GM19043 (cell line): ENCODE results near the gene MARCKSL1.
A peak's percentile ranks its signal among the peaks of the same experiment; 100 is the strongest.

Source experiments
- ATAC-seq: cut with Tn5 transposase; IDR thresholded peaks from one replicate; pipeline ENCODE4 v1.9.1; 2021; ENCODE audit warnings: low read depth; ENCODE audit not compliant: unreplicated experiment

MARCKSL1 gene

DNA sequence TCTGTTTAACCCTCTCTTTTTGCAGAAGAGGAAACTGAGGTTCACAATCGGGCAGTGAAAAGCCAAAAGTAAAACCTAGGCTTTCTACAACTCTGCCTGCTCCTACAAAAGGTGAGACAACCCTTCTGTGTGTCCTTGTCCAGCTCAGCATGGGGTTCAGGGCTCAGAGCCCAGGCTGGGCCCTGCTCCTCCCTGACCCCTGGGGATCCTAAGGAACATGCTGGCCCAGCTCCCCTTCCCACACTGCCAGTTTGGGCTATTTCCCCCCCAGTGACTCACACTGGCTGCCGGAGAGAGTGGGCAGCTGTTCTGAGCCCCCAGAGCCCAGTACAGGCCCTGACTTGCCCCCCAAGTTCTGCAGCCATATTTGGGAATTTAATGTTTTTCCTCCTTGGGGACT is 17.4 kb upstream of the MARCKSL1 start:
- no peak for ATAC-seq

DNA sequence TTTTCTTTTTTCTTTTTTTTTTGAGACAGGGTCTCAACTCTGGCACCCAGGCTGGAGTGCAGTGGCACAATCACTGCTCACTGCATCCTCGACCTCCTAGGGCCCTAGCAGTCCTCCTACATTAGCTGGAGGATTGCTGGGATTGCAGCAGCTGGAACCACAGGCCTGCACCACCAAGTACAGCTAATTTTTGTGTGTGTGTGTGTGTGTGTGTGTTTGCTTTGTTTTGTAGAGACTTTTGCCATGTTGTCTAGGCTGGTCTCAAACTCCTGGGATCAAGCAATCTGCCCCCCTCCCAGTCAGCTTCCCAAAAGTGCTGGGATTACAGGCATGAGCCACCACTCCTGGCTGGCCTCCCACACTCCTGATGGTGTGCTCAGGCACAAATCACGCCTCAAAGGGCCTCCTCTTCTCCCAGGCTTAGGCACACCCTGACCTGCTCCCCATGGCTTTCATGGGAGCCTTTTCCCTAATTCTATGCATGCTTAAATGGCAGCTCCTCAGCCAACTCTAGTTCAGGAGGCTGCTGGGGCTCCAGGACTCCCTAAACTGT is 16.9 kb upstream of the MARCKSL1 start:
- no peak for ATAC-seq

DNA sequence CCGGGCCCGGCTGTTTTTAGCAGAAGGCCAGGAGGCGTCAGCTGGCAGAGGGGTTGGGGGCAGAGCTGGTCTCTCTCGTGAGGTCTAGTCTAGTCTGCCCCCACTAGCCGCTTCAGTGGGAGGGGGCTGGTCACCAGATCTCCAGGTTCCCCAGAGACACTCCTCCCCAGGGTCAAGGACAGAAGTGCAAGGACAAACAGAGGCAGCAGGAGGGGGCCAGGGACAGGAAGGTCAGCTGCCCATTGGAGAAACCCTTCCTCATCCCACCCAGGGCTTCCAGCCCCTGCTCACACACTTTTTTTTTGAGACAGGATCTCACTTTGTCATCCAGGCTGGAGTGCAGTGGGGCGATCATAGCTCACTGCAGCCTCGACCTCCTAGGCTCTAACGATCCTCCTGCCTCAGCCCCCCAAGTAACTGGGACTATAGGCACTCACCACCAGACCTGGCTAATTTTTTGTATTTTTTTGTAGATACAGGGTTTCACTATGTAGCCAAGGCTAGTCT is 16.3 kb upstream of the MARCKSL1 start:
- no peak for ATAC-seq

DNA sequence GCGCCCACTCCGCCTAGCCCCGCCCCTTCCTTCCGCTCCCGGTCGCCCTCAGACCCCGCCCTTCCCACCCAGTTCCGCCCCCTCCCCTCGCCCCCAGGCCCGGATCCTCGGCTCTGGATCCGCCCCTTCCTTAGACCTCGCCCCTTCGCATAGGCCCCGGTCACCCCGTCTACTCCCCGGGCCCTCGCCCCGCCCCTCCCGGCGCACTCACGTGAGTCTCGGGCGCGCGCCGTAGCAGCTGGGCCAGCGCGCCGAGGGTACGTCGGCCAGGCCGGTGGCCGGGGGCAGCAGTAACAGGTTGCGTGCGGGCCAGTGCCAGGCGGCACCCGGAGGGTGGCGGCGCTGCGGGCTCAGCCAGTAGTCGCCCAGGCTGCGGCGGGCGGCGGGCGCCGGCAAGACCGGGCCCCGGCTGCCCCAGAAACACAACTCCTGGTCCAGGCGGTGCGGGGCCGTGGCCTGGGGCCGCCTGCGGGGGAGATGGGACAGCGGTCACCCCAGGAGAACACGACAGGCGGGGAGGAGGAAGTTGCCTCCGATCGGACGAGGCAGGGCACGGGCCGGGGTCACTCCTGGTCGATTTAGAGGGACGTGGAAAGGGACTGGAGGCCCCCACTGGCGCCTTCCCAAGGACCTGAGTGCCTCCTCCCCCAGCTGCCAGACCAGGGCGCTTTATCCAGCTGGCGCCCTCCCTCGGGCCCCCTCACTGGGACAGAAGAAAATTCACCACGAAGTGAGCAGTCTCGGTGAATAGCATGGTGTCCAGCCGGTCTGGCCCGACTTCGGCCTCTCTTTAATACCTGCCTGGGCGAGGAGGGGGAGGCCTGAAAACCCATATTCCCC is 15.6 kb upstream of the MARCKSL1 start:
- peak; percentile 91 for ATAC-seq

DNA sequence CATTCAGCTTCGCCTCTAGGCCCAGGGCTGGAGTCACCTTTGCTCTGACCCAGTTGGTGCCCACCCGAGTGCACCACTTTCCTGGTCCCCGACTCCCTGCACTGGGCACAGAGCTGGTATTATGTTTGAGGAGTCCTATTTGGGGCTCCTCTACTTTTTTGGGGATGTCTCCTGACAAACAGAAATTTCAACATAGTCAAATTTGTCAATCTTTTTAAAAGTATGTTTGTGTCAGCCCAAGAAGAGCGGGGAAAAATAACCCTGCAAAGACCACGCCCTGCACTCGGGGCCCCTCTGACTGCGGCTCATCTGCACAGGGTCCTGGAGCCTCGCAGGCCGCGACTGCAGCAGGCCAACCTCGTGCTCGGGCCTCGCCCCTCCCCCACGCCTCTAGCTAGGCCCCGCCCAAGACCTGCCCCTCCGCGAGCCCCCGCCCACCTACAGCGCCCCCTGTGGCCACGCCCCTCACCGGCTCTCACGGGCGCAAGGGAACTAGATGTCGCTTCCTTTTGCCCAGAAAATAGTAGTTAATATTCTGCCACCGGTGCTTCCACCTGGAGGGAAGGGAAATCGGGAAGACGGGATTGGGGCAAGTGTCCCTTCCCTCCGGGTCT is 14.9 kb upstream of the MARCKSL1 start:
- peak; percentile 17 for ATAC-seq

DNA sequence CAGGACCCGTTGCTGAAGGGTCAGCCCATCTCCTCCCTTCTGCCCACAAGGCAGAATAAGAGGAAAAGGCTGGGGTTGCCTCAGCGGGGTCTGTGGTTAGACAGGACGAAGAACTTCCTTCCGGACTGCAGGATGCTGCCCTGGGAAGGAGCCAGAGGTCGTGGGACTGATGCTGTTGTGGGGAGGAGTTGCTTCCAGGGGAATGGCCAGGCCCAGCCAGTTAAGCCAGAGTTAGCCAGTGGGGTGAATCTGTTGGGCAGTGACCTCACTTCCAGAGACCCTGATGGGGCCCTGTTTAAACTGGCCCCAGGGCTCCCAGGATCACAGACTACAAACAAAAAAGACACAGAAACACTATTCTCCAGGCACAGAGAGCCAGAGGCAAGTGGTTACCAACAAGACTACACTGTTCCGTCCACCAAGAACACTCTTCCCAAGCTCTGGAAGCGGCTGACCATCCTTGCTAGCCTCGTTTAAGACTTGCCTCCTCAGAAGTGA is 13.2 kb upstream of the MARCKSL1 start:
- ATAC-seq = no peak

DNA sequence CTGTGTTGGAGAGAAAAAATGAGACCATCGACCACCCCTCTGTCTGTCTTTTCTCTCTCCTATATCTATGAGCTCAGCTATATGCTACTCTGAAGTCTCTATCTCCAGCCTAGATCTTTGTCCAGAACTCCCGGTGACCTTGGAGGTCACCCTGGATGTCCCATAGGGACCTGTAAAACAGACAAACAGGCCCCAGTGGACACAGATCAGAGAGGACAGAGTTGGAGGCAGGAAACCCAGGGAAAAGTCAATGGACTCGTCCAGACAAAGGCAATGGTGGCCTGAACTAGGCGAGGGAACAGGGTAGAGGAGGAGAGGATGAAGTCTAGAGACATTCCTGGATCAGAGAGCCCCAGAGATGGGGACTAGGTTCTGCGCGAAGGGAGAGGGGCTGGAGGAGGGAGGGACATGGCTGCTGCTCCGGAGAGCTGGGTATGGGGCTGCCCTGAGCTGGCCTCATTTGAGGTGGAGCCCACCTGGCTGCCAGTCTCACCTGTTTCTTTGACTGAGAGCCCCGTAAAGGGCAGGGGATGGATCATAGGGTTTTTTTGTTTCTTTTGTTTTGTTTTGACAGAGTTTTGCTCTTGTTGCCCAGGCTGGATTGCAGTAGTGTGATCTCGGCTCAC is 10.6 kb upstream of the MARCKSL1 start:
- ATAC-seq = no peak

DNA sequence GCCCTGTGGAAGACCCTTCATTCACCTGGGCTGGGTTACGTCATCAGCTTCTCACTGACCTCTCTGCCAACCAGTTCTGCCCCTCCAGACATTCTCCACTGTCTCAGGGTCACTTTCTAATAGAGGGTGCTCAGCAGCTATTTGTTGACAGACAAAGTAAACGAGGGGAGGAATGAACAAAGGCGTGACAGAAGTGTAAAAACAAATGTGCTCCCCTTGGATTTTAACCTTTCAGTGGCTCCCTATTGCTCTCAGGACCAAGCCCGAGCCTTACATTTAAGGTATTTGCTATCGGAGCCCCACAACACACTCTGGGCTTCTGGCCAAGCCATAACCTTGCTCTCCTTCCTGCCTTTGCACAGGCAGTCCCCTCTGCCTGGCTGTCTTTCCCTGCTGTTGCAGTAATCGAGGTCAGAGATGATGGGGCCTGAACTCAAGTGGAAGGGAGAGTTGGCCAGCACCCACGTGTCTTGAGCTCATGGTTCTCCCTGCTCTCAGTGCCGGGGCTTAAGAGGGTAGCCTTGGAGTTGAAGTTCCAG is 9.3 kb upstream of the MARCKSL1 start:
- no peak for ATAC-seq

DNA sequence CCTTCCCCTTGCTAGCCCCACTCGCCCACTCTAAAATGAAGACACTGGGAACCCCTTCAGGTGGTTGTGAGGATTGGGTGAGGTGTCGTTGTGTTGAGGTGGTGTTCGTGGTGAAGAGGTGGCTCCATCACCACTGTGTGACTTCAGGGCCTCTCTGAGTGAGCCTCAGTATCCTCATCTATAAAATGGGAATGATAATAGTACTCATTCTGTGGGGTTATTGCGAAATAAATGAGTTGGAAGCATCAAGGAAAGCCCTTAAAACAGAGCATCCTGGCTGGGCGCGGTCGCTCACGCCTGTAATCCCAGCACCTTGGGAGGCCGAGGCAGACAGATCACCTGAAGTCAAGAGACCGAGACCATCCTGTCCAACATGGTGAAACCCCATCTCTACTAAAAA is 6.7 kb upstream of the MARCKSL1 start:
- ATAC-seq = no peak

DNA sequence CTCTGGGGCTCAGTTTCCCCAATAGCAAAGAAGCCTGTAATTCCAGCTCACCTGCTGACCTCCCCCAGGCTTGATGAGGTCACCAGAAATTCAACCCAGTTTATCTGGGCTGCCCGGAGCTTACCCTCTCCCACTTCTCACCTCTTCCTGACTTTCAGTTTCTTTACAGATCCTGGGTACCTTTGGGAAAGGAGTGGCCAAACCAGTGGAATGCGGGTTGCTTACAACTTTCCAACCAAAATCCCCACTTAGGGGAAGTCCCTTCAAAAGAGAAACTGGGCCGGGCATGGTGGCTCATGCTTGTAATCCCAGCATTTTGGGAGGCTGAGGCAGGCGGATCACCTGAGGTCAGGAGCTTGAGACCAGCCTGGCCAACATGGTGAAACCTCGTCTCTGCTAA is 5.9 kb upstream of the MARCKSL1 start:
- no peak for ATAC-seq

DNA sequence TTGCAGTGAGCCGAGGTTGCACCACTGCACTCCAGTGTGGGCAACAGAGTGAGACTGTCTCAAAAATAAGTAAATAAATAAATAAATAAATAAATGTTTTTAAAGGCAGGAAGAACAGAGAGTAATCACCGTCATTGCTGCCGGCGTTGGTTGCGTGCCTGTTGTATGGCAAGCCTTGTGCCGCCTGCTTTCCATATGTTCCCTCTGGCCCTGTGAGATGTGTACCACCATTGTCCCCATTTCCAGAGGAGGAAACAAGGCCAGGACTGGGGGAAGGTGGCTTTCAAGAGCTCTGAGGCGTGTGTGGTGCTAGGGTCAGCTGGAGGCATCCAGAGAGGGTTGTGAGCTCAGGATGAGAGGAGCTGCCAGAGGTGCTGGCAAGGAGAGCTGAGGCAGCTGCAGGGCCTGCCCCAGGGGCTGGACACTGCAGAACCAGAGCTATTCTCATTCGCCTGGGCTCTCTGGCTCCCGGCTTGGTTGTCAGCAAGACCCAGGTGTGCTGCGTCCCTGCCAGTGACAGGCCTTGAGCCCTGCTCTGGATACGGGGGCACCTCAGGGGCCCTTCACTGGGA is 5.2 kb upstream of the MARCKSL1 start:
- ATAC-seq = no peak

DNA sequence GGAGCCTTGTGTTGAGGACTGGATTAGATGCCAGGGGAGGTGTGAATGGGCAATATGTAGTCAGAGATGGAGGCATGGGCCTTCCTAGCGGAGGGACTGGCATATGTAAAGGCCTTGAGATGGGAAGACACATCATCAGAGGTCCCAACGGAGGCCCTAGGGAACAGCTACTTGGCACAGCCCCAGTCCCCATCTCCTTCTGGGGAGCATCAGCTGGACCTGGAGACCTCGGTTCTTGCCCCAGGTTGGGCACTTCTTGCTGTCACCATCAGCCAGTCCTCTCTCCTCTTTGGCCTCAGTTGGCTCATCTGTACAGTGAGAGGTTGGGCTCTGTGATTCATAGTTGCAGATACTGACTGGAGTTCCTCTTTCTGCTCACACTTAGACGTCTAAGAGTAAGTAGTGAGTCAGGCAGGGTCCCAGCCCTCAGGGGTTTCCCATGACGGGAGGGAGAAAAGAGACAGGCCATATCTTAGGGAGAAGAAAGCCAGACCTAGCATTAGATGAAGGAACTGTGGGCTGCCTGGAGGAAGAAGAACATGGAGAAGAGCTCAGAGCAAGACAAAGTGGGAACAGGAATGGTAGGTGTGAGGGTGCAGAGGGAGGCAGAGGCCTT is 3.4 kb upstream of the MARCKSL1 start:
- ATAC-seq = no peak

DNA sequence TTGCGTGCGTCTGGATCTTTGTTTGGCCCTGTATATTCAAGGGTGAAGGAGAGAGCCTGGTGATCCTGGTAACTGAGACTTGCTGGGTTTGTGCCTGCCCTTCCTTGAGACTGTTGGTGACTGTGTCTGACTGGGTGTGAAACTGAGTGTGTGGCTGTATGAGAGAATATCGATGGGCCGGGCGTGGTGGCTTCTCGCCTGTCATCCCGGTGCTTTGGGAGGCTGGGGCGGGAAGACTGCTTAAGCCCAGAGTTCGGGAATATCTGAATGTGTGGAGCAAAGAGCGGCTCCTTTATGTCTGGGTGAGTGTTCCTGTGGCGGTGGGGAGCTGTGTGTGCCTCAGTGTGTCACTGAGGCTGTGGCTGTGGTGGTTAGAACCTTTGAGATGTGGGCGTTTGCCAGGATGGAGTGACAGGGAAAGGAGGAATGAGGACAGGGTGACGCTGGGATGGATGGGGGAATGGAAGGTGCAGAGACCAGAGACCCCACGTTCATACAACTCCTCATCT is 2.7 kb upstream of the MARCKSL1 start:
- no peak for ATAC-seq

DNA sequence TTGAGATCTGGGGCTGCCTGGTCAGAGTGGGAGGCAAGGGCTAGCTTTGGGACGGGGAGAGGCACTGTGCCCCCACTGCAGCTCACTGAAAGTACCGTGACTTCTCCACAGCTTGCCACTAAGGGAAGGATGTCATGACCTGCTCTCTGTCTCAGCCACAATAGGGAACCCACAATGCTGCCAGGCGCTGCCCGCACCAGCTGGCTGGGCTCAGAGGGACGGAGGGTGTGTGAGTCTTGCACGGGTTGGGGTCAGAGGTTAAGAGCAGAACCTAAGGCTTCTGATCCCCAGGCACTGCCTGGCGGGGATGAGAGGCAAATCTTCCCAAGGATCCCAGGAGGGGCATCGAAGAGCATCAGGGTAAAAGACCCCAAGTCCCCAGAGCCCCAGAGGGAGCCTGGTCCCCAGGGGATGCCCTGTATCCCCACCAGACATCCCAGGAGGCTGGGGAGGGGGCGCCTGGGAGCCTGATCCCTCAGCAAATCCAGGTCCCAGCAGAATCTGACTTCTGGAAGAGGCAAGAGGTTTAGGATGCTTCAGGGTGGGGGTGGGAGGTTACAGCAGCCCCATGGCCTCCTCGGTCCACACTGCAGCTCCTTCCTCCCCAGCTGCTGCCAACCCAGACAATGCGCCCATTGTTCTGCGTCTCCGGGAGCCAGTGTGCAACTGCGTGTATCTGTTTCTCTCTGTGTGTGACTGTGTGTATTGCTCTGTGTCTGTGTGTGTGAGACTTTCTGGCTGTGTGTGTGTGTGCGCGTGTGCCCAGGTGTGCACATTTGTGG is 2.0 kb upstream of the MARCKSL1 start:
- no peak for ATAC-seq

DNA sequence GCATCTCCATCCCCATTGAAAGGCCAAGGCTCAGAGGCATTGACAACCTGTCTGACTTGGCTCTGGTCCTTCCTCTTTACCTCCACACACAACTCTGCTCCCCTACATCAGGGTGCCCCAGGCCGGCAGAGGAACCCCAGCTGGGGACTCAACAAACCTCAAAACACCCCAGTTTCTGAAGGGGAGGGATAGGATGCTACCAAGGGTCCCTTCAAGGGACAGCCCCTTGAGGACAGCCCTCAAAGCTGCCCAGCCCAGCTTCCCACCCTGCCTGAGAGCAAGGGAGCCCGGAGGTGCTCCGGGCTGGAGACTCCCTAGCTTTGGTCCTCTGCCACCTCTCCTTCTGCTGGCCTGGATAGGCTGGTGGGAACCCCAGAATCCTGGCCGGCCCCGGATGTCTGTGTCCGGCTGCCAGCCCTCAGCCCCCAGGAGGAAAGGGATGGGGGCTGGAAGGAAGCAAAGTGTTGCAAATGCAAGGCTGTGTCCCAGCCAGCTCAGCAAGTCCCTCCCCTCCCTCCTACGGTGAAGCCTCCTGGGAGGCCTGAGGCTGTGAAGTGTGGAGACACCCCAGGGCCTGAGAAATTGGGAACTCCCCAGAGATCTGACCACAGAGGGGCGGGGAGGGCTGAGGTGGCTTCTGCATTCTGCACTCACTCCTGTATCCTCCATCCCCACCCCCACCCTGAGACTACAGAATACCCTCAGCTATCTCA is 1.1 kb upstream of the MARCKSL1 start:
- ATAC-seq = no peak

DNA sequence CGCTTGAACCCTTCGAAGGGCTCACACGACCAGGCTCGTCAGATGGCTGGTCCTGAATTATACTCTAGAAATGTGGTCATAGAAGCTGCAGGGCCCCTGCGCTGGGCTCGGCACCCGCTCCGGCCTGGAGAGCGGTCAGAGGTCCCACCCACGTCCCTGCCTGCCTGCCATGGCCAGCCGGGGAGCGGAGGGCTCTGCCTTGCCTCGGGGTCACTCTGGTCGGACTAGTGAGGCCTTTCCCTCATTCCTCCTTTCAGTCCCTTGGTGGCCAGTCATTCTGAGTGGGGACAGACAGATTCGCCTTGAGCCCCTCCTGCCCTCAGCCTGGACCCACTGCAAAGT is 529 bp upstream of the MARCKSL1 start:
- no peak for ATAC-seq

DNA sequence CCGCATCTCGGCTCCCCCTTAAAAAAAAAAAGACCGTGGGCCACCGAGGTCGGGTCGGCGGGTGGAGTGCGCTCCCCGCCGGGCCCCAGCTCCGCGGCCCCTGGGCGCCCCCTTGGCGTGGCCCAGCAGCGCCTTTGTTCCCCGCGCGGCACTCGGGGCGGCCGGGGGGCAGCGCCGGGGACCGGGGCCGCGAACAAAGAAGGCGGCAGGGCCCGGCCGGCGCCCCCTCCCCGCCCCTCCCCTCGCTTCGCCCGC is 571 bp downstream of the MARCKSL1 start:
- no peak for ATAC-seq

DNA sequence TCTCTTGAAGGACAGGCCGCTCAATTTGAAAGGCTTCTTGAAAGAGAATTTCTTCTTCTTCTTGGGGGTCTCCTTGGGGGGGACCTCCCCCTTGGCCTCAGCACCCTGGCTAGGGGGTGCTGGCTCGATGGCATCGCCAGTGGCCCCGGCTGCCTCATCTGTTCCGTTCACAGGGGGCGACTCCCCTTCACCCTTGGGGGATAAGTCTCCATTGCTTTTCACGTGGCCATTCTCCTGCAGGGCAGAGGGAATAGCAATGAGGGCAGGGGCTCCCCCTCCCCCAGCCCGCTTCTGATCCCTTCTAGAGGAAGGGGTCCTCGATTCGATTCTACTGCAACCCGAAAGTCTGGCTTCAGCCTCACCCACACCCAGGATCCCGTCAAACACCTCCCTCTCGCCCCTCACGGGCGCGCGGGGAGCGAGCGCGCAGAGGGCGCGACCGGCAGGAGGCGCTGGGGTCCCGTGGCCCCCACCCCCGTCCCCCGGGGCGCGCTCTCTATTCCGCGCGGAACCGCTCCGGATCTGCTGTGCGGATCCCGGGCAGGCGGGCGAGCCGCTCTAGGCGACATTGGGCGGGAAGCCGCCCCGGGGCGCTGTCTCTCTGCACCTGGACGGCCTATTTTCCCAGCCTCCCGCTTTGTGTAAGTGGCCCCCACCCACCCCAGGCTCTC is 1.0 kb downstream of the MARCKSL1 start:
- no peak for ATAC-seq
